ENCODE measurements around the gene ZNF678. TPM values are rescaled to one million over a fixed set of nuclear protein-coding genes. Genes with fewer than 3 reads are reported as not detected.

Gene ZNF678
- total RNA-seq, 2 donors from 2014 or later: 17.0 to 21.4 TPM

DNA sequence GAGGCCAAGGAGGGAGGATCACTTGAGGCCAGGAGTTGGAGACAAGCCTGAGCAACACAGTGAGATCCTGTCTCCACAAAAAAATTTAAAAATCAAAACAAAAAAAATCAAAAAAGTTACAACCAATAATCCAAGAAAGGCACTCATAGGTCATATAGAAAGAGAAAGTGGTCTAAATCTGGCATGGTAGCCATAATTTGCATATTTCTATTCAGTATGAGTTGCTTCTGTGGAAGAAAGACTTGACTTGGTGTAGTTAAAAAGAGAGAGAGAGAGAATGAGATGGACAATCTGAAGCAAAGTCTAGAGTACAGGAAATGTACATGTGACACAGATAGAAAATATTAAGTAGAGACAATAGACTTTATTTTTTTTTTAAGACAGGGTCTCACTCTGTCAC lies 149.3 kb downstream of the ZNF678 start:
- no peak for DNase-seq (ENCODE audit: low spot score)
- H3K27ac ChIP-seq: no peak overlapping the region
- H3K4me1 ChIP-seq (replicated peaks): no peaks in the 10 kb centered on the region
- intact Hi-C loops (cut with DNase I): no loop called here
- TF ChIP-seq POLR2A (IDR thresholded peaks at IDR 0.05): no peak
- TF ChIP-seq, protein P1, sequence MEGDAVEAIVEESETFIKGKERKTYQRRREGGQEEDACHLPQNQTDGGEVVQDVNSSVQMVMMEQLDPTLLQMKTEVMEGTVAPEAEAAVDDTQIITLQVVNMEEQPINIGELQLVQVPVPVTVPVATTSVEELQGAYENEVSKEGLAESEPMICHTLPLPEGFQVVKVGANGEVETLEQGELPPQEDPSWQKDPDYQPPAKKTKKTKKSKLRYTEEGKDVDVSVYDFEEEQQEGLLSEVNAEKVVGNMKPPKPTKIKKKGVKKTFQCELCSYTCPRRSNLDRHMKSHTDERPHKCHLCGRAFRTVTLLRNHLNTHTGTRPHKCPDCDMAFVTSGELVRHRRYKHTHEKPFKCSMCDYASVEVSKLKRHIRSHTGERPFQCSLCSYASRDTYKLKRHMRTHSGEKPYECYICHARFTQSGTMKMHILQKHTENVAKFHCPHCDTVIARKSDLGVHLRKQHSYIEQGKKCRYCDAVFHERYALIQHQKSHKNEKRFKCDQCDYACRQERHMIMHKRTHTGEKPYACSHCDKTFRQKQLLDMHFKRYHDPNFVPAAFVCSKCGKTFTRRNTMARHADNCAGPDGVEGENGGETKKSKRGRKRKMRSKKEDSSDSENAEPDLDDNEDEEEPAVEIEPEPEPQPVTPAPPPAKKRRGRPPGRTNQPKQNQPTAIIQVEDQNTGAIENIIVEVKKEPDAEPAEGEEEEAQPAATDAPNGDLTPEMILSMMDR (IDR thresholded peaks at IDR 0.05): no peak
- no peak overlapping the region for H3K4me3 ChIP-seq
- H3K36me3 ChIP-seq: no peaks in the 10 kb centered on the region
- no peaks in the 10 kb centered on the region for H3K27me3 ChIP-seq (replicated peaks; ENCODE audit: insufficient read depth)
- H3K9me3 ChIP-seq: no peaks in the 10 kb centered on the region

DNA sequence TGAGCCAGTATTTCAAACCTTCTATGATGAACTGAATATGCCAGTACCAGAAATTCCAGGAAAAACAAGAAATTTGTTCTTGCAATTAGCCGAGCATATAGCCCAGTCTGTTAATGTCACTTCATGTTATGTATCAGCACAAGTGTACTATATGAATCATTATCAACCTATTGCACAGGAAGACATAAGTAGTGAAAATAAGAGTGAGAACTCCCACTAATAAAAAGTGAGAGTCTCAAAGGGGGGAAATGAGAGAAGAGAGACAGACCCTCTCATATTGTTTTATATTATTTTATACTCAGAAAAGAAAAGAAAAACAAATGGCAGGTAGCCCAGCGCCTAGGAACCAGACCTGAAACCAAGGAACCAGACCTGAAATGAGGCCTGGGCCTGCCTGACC lies 155.6 kb downstream of the ZNF678 start:
- TF ChIP-seq, protein P1 (IDR thresholded peaks at IDR 0.05): no peak
- TF ChIP-seq POLR2A (IDR thresholded peaks at IDR 0.05): no peak
- TF ChIP-seq POLR2AphosphoS5 (IDR thresholded peaks at IDR 0.05): no peak
- intact Hi-C loops (cut with DNase I): no loop called here
- WGBS: 78% methylated on average over 2 of the region's 2 CpGs
- no peaks in the 10 kb centered on the region for H3K27me3 ChIP-seq (replicated peaks; ENCODE audit: insufficient read depth)
- H3K4me3 ChIP-seq: no peak overlapping the region
- no peak overlapping the region for H3K27ac ChIP-seq
- no peaks in the 10 kb centered on the region for H3K9me3 ChIP-seq
- no peaks in the 10 kb centered on the region for H3K4me1 ChIP-seq (replicated peaks)
- DNase-seq (ENCODE audit: low spot score): no peak
- H3K36me3 ChIP-seq: no peaks in the 10 kb centered on the region

DNA sequence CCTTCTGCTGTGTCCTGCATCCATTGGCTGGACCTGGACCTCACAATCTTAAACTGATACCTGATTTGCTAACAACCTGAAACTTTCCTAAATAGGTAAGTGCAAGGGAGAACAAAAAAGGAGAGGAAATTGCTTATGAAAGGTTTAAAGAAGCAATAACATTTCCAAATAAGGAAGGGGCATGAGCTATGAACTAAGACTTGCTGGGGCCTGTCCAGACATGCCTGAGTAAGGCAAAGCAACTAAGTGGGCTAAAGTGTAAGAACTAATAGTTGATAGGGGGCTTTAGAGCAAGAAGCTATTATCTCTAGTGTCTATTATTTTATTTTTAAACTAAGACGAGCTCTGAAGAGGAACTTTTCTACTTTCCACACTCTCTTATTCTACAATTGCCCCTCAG lies 160.1 kb downstream of the ZNF678 start:
- Histone ChIP-seq H3K27me3 (replicated peaks; ENCODE audit: insufficient read depth) (no peaks in the 10 kb centered on the region), H3K4me1 (replicated peaks) (no peaks in the 10 kb centered on the region), H3K4me3 (no peak overlapping the region), H3K27ac (no peak overlapping the region), H3K9me3 (no peaks in the 10 kb centered on the region), H3K36me3 (no peaks in the 10 kb centered on the region)
- TF ChIP-seq POLR2AphosphoS5 (IDR thresholded peaks at IDR 0.05) (no peak), POLR2A (IDR thresholded peaks at IDR 0.05) (no peak)
- TF ChIP-seq, protein P1 (IDR thresholded peaks at IDR 0.05): no peak
- no peak for DNase-seq (ENCODE audit: low spot score)
- intact Hi-C loops (cut with DNase I): no loop called here
- WGBS: 82% methylated on average over 1 of the region's 1 CpG

DNA sequence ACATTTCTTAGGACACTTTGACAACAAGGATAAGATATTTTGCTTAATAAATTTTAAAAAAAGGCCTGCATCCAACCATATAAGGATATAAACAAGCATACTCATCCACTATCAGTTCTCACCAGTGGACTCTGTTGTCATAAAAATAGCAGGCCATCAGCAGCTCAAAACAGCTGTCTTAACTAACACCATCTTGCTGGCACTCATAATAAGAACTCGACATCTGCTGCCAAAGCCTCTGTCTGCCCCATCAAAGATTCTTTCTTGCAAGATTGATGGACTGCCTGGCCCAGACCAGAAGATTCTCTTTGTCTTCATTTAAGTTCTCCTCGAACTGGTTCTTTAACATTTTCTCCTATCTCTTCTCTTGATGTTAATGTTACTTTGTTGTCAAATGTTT lies 161.7 kb downstream of the ZNF678 start:
- intact Hi-C loops (cut with DNase I): no loop called here
- TF ChIP-seq, protein P1 (IDR thresholded peaks at IDR 0.05): no peak
- no peak for TF ChIP-seq POLR2AphosphoS5 (IDR thresholded peaks at IDR 0.05)
- TF ChIP-seq POLR2A (IDR thresholded peaks at IDR 0.05): no peak
- WGBS: 32% methylated on average over 2 of the region's 2 CpGs
- no peaks in the 10 kb centered on the region for H3K36me3 ChIP-seq
- peaks cover 5% of the 10 kb centered on the region for H3K4me1 ChIP-seq (replicated peaks)
- H3K9me3 ChIP-seq: no peaks in the 10 kb centered on the region
- H3K27ac ChIP-seq: no peak overlapping the region
- no peak overlapping the region for H3K4me3 ChIP-seq
- DNase-seq (ENCODE audit: low spot score): no peak
- no peaks in the 10 kb centered on the region for H3K27me3 ChIP-seq (replicated peaks; ENCODE audit: insufficient read depth)

DNA sequence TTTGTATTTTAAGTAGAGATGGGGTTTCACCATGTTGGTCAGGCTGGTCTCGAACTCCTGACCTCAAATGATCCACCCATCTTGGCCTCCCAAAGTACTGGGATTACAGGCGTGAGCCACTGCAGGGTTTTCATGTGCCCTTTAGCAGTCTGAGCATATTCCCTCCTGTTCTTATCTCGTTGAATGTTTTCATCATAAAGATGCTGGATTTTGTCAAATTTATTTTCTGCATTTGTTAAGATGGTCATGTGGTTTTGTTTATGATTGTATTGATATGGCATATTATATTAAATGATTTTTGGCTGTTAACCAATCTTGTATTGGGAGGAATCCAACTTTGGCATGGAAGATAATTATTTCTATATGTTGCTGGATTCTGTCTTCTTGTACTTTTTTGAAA lies 163.0 kb downstream of the ZNF678 start:
- 65% methylated on average over 3 of the region's 3 CpGs for WGBS
- H3K36me3 ChIP-seq: no peaks in the 10 kb centered on the region
- H3K4me1 ChIP-seq (replicated peaks): peaks cover 5% of the 10 kb centered on the region
- no peak overlapping the region for H3K27ac ChIP-seq
- no peaks in the 10 kb centered on the region for H3K9me3 ChIP-seq
- H3K4me3 ChIP-seq: no peak overlapping the region
- no peak for DNase-seq (ENCODE audit: low spot score)
- intact Hi-C loops (cut with DNase I): no loop called here
- TF ChIP-seq POLR2AphosphoS5 (IDR thresholded peaks at IDR 0.05) (no peak), POLR2A (IDR thresholded peaks at IDR 0.05) (no peak)
- TF ChIP-seq, protein P1 (IDR thresholded peaks at IDR 0.05): no peak
- H3K27me3 ChIP-seq (replicated peaks; ENCODE audit: insufficient read depth): no peaks in the 10 kb centered on the region

Small RNA genes within 50 kb of the gene (small RNA-seq; reads per million reads assigned to genes)
- gene RNA5SP77: 4.7 to 5.4 reads per million in 2 donors

Other genes with a start within 250 kb of the ZNF678 start
- gene CDC42BPA, start 245.1 kb upstream of the ZNF678 start, total RNA-seq: 10 to 100 TPM; 31.3 to 76.9 TPM
- 10 to 100 TPM; 29.8 to 38.3 TPM for gene JMJD4, start 171.7 kb downstream of the ZNF678 start, total RNA-seq
- gene SNAP47, start 171.9 kb downstream of the ZNF678 start, total RNA-seq: 10 to 100 TPM; 51.6 to 74.7 TPM